GM12892 (cell line): ENCODE data around the gene HACD2.
"Not testable (repeated sequence)": the region's sequence is repeated elsewhere in the genome, so short reads cannot be mapped to it uniquely, and the experiment has no call there.

Experiments used
- DNase-seq: peaks from one replicate; pipeline ENCODE4 v3.0.0; 2011; ENCODE audit not compliant: insufficient read length
- FAIRE-seq: peaks from 2 replicates; lab custom pipeline; 2011; peaks lifted over from hg19 to GRCh38; lab: Jason Lieb, UNC
- POLR2A ChIP-seq: IDR thresholded peaks from 2 replicates; pipeline ENCODE4 v1.6.1; 2011; ENCODE audit warnings: low read depth, low read length, control low read depth
- POLR2AphosphoS5 ChIP-seq: IDR thresholded peaks from 2 replicates; pipeline ENCODE4 v1.6.1; 2011; ENCODE audit warnings: low read depth, low read length, control low read depth
- TAF1 ChIP-seq: IDR thresholded peaks from 2 replicates; pipeline ENCODE4 v1.6.1; 2011; ENCODE audit warnings: low read depth, mild to moderate bottlenecking, control low read depth, low read length, borderline replicate concordance

Gene HACD2

DNA sequence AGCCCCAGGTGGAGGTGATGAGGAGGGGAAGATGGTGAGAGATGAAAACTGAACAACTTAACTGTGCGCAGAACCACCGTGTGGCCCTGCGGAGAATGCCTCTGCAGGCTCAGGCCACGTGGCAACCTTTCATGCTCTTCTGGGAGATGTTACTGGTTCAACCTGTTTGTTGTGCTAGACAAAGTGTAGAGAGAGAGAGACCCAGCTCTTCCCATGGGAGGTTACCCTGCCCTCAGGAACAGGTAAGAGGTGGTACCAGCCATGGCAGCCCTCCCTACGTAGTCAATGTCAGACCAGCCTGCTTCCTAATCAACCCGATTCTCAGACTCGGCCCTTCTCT is 37.0 kb upstream of the HACD2 start:
- FAIRE-seq: no peak

DNA sequence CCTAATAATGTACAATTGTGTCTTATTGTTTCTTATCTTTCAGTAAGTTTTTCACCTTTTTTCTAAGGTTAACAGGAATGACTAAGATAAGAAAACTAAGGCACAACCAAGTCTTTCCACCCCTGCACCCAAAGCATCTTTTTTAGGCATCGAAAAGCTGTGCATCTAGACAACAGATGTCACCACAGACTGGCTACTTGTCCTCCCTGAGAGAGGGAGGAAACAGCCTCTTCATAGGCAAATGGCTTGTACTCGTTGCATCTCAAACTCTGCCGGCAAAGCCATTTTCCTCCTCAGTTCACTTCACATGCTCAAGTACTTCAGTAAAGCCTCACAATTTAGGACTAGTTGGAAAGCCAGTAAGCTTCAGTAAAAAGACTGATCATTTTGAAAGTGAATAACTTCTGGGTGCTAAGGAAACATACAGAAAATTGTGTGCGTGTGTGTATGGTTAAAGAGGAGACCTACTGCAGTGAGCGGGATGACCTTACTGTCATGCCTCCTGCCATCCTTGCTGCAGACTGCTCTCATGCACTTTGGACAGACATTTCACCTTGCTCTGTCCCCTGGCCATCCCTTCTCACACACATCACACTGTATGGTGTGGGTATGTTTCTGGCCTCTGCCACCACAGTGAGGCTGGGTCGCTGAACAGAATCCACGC is 36.5 kb upstream of the HACD2 start:
- DNase-seq (no peak), FAIRE-seq (no peak)
- TF ChIP-seq POLR2A: no peak
- no peak for TF ChIP-seq TAF1

More for the DNA sequence above, 37.0 kb upstream of the HACD2 start:
- TF ChIP-seq POLR2A (no peak), POLR2AphosphoS5 (no peak), TAF1 (no peak)
- DNase-seq: no peak

DNA sequence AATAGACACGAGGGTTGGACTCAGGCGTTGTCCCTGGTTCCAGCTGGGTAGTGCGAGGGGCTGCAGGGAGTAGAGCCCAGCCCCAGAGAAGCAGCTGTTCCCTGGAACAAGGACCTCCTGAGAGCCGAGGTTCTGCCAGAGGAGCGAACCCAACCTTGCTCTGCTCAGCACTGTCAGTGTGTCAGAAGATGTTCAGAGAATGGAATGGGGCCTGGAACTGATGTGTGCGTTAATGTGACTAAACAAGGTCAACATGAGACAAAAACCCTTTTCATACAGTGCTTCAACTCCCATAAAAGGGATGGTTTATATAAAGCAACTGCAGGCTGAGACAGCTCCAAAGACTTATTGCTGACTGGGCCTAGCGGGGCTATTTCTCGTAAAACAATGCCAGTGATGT is 35.5 kb upstream of the HACD2 start:
- TF ChIP-seq TAF1 (no peak), POLR2AphosphoS5 (no peak), POLR2A (no peak)
- no peak for DNase-seq
- FAIRE-seq: no peak

DNA sequence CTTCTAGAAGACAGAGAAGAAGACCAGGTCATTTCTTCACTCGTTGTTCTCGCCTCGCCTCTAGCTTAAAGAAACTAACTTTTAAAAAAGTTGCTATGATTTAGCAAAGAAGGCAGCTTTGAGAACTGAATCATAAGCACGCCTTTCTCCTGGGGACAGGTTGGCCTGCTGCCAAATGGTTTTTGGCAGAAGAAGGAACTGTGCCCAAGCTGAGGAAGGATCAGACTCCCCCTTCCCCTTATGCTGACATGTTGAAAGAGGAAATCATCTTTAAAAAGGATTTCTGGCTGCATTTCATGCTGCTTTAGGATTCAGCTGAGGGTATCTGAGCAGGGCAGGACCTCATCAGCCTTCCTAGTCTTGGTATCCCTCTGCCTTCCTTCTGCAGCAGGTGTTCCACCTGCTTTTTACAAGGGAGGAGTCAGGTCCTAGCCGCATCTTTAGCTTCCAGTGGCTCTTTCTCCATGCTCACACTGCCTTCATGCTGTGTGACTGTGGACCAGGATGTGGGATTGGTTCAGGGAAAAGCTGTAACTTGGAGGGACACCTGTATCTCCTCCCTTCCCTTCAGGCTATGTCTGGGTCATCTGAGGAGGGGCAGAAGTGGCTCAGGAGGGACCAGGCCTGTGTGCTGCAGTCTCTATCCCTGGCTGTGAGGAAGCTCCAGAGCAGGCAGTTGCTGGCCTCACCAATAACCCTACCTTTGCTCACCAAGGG is 34.1 kb upstream of the HACD2 start:
- FAIRE-seq: no peak
- no peak for TF ChIP-seq POLR2A
- TF ChIP-seq POLR2AphosphoS5: no peak
- no peak for TF ChIP-seq TAF1

DNA sequence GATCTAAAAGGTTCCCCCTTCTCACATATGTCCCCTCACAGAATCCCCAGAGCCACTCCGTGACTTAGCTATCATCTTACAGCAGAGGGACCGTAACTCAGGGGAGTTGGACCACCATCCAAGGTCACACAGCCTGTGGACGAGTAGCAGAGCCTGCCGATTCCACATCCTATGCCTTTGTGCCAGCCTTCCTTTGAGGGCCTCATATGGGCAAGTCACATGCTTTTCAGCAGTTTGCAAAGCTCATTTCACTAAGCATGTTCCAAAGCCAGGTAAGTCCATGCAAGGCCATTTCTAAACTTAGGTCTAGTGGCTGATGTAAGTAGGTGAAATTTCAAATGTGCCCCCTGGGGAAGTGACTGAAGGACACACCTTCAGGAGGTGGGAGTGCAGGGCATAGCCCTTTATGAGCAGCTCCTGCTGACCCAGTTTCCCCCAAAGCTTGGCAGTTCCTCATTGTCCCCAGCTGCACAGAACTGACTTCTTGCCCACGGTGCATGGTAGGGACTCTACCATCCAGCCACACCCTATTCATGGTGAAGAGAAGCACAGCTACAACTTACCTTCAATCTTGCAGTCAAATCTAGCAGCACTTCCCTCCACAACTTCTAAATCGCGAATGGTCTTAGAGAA is 33.3 kb upstream of the HACD2 start:
- FAIRE-seq (no peak), DNase-seq (no peak)
- TF ChIP-seq POLR2AphosphoS5 (no peak), TAF1 (no peak), POLR2A (no peak)

More for the DNA sequence above, 34.1 kb upstream of the HACD2 start:
- no peak for DNase-seq

DNA sequence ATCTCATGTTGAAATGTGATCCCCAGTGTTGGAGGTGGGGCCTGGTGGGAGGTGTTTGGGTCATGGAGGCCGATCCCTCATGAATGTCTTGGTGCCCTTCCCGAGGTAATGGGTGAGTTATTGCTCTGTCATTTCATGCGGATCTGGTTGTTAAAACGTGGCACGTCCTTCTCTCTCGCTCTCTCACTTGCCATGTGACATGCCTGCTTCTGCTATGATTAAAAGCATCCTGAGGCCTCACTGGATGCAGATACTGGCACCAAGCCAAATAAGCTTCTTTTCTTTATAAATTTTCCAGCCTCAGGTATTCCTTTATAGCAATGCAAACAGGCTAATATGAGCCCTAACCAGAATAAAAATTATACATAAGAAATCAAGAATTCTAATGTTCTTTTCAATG is 31.7 kb upstream of the HACD2 start:
- FAIRE-seq (no peak), DNase-seq (no peak)
- TF ChIP-seq POLR2A (no peak), TAF1 (no peak), POLR2AphosphoS5 (no peak)

DNA sequence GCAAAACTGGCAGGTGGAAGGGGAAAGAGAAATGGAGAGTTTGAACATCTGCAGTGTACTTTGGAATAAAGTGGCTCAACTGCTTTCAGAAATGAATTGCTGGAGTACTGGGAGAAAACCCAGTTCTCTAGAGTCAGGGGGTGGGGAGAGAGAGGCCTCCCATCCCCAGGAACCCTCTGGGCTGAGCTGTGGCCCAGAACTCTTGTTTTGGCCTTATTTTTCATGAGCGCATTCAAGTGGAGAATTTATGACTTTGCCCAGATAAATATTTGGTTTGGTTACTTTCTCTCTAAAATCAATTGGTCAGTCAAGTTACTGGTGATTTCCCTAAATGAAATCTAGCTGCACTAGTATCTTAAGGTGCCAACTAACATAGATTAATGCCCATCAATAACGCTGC is 28.7 kb upstream of the HACD2 start:
- TF ChIP-seq POLR2A (no peak), POLR2AphosphoS5 (no peak), TAF1 (no peak)
- no peak for FAIRE-seq
- DNase-seq: no peak

DNA sequence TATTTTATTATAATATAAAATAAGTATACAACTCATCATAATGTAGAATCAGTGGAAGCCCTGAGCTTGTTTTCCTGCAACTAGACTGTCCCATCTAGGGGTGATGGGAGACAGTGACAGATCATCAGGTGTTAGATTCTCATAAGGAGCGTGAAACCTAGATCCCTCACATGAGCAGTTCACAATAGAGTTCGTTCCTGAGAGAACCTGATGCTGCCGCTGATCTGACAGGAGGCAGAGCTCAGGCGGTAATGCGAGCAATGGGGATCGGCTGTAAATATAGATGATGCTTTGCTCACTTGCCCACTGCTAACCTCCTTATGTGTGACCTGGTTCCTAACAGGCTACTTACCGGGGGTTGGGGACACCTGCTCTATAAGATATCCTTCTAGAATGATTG is 26.8 kb upstream of the HACD2 start:
- FAIRE-seq: not testable (repeated sequence)

DNA sequence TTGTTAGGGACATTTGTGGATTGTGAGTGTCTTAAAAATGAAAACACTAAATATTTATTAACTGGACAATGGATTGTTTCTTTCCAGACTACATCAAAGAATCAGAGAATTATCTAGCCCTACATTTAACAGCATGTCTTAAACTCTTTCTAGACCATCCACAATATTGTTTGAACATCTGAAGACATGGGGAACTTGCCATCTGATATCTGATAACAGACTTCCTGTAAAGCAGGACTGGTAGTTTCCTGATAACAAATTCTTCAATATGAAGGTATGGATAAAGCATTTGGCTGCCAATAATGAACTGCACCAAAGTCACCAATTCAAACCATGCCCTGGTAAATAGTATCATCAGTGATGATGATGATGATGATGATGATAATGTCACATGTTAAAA is 26.2 kb upstream of the HACD2 start:
- DNase-seq (no peak), FAIRE-seq (peak; percentile 46)
- no peak for TF ChIP-seq TAF1
- TF ChIP-seq POLR2A: no peak
- no peak for TF ChIP-seq POLR2AphosphoS5

More for the DNA sequence above, 26.8 kb upstream of the HACD2 start:
- not testable (repeated sequence) for DNase-seq

DNA sequence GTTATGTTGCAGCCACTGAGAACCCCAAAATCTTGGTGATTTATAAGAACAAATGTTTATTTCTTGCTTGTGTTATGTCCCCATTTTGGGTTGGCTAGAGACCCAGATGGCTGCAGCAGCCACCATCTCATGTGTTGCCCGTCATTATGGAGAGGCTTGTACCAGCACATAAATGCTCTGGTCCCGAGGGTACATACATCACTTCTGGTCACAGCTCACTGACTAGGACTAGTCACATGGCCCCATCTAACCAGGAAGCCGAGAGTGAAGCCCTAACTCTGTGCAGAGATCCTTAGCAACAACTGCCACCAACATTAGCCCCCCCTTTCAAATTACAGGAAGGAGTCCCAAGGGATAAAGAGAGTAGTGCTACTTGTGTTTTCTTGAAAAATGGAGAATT is 25.5 kb upstream of the HACD2 start:
- DNase-seq: no peak
- peak; percentile 64 for FAIRE-seq
- no peak for TF ChIP-seq TAF1
- no peak for TF ChIP-seq POLR2A
- no peak for TF ChIP-seq POLR2AphosphoS5

DNA sequence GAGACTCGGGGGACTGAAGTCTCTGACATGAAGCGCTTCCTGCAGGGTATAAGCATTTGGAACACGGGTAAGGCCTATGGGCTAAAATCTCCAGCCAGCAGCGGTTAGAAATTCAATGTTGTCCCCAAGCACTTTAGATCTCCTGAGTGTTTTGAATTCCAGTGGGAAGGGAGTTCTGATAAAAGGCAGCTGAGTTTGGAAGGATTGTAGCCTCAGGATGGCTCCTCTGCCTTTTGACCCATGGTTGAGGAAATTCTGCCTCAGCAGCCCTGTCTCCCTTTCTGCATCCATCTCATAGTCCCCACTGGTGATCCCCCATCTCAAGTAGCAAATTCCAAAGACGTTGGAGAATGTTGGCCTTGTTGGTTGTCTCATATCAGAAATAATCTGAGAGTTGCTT is 24.2 kb upstream of the HACD2 start:
- DNase-seq: no peak
- no peak for FAIRE-seq
- no peak for TF ChIP-seq POLR2AphosphoS5
- no peak for TF ChIP-seq POLR2A
- TF ChIP-seq TAF1: no peak

DNA sequence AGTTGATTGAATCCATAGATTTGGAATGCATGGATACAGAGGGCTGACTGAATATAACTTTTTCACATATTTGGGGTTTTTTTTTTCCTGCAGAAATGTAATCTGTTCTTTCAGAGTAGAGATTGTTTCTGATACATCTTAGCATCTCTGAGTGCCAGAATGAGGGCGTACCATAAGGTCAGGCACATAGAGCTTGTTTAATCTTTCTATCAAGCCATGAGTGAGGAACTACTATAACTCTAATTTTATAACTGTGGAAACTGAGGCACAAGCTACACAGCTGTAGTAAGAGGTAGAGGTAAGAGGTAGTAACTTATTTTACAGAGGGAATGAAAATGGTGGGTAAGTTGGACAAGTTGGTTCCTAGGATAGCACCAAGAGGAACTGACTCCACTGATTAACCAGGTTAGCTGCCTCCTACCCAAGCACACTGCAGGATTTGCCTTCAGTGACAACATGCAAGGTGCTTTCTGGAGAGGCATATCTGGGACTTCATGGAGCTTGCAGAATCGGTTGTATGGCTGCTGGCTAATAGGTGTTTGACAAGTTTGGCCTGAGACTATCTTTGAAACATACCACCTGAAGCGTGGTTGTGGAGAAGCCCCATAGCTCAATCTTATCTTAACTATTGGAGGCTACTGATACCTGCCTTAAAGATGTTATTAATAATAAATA is 23.5 kb upstream of the HACD2 start:
- no peak for FAIRE-seq
- TF ChIP-seq POLR2A (no peak), TAF1 (no peak), POLR2AphosphoS5 (no peak)
- DNase-seq: no peak
